GM21526 (cell line): ENCODE measurements around the gene PRKN.
"Not testable (repeated sequence)": the region's sequence is repeated elsewhere in the genome, so short reads cannot be mapped to it uniquely, and the experiment has no call there.

Experiments used
- ATAC-seq: cut with Tn5 transposase; IDR thresholded peaks from one replicate; pipeline ENCODE4 v1.9.1; 2021; ENCODE audit warnings: moderate library complexity; ENCODE audit not compliant: unreplicated experiment, low FRiP score

Gene PRKN

DNA sequence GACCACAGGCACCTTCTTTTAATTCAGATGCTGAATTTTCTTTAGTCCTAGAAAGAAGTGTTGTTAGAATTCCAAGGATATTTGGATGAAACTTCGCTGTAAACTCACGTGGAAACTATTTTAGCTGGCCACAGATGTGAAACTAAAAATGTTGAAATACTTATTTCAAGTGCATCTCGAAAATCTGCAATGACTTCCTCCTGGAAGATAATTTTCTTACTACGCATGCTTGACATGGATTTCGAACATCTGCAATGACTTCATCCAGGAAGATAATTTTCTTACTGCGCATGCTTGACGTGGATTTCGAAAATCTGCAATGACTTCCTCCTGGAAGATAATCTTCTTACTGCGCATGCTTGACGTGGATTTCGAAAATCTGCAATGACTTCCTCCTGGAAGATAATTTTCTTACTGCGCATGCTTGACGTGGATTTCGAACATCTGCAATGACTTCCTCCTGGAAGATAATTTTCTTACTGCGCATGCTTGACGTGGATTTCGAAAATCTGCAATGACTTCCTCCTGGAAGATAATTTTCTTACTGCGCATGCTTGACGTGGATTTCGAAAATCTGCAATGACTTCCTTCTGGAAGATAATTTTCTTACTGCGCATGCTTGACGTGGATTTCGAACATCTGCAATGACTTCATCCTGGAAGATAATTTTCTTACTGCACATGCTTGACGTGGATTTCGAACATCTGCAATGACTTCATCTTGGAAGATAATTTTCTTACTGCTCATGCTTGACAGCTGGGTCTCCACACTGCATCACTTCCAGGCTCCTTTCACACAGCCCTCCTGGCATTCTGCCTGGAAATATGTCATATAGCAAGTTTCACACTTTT lies 336.4 kb downstream of the PRKN start:
- not testable (repeated sequence) for ATAC-seq

DNA sequence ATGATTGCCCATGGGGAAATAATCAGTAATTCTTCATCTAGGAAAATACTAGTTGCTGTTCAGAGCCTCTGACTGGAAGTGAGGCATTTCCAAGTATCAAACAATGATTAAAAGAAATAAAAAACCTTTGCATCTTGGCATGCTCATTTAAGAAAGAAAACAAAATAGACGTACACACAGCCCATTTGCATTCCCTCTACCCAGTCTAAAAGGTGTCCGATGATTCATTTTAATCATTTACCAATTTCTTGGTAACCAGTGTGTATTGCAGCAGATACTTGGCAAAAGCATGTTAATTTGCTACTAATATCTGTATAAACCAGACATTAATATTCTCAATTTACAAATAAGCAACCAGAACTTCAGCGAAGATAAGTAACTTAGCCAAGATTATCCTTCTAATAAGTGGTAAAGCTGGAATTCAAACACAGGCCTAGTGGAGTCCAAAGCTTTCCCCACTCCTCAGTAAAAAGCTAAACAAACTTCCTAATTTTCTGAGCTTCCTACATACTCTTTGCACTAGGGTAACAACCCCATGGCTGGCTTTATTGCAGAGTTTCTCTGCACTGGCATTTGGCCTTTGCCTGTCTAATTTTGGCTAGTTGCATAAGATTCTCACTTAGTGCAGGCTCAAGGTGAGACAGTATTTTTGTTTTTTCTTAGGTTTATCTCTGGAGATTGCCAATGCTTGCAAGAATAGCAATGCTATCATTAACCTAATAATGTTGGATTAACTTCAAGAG lies 338.1 kb downstream of the PRKN start:
- ATAC-seq = no peak

DNA sequence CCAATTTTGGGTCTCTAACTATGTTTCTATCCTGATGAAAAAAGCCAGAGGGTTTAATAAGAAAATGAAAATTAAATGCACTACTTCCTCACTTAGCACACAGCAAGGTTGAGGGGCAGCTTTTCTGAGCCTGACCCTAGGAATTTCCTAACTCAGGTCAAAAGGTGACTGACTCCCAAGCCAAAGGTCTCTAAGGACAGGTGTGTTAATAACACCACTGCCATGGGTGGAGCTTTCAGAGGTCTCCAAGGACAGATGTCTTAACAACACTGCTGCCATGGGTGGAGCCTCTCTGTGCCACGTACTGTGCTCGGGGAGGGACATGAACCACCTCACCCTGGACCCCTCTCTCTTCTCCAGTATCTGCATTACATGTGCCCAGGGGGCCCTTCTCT lies 339.2 kb downstream of the PRKN start:
- no peak for ATAC-seq

DNA sequence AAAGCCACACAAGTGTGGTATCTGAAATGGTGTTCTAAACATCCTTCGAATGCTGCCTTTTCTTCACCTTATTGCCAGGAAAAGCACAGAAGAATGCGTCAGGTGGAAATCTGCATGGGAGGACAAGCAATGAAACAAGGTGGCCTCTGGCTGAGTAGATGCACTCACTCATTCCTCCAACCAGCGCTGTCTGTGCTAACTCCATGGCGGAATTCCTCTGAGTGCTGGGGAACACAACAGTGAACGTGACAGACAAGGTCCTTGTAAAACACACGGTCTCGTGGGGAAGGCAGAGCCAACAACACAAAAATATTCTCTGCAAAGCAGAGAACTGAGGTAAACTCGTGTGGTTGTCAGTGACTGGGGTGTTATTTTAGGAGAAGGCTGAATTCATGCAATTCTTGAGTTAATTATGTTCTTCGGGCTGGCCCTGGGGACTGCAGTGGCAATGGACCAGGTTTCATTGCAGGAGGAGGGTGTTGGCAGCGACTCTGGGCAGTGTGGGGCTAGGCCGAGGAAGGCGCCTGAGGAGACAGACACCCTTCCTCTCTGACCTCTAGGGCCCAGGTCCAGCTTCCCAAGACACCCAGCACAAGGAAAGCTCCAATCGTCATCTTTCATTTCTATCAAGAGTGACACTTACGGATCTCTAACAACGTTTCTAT lies 339.7 kb downstream of the PRKN start:
- no peak for ATAC-seq

DNA sequence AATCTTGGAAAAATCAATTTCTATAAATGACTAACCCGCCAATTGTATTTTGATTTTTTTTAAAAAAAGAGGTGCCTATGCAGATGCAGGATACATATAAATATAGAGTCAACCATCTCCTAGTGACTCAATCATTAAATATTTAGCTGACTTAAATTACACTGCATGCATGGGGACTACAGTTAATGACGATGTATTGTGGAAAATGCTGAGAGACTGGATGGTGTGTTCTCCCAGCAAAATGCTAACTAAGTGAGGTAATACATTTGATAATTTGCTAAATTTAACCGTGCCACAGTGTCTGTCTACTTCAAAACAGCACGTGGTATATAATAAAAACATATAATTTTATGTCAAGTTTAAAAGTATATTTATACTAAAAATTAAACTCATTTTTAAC lies 341.6 kb downstream of the PRKN start:
- ATAC-seq = no peak

DNA sequence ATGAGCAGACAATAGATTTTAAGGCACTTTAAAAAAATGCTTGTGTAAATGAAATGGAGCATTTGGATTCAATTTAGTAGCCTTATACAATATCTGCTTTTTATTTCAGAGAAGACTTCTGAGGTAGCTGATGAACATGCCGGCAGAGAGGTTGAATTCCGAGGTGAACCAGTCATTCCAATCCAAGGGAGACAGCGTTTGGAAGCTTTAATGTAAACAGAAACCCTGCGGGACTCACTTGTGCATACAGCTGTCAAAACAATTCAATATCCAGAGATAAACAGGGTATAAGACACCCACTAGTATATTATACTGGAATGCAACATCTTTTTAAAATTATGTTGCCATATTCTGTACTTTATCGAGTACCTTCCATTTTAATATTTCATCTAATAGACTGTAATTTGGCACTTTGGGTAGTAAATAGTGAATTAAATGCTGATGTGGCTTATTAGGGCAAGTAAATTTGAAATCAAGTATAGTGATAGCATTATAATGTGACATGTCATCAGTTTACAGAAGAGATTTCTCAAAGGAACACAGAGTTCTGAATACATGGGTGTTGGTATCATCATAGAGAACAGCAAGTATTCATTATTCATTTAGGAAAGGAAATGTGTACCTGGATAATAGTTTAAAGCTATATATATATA lies 347.7 kb downstream of the PRKN start:
- no peak for ATAC-seq

DNA sequence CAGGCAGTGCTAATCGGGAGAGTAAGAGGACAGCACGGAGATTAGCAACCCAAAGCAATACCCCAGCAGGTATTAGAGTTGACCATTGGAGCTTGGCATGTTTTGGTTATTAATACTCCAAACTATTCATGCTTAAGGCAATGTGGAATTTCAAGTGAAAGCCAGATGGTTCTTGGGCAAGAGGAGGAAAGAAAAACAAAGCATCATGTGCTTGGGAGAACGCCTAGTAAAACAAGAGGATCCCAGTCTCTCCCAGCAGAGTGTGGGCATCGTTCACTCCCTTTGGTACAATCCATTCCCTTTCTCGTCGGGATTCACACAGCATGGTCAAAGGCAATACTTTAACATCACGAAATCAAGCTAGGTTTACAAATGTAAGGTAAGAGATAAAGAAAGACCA lies 349.8 kb downstream of the PRKN start:
- no peak for ATAC-seq

DNA sequence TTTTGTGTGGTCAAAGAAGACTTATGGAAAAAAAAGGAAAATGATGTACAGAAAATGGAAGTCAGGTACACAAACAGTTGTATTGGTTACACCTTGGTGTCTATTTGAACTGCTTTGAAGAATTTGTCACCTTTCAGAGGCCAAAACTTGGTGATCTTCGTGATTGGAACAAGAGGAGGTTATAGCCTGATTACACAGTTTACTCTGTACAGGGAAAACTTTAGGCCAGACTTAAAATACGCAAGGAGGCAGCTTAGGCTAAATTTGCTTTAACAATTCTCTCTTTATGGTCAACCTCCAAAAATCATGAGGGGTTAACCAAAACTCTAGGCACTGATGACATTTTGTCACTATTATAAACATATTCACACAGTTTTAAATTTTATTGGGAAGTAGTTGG lies 353.7 kb downstream of the PRKN start:
- ATAC-seq = no peak

DNA sequence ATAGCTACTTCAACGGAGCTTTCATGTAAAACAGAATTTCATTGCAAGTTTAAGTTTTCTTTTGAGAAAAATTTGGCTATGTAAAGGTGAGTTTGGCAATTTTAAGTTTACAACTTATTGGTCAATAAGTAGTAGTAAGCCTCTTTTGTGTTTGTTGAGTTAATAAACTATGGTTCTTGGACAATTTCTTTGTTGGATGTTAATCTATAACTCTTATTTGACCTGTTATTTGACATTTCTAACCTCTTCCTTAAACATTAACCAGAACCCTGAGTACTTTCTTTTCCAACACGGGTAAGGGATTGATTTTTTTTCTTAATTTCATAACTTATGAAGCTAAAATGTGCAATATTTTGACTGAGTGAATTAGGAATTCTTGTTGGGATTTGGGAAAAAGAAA lies 354.4 kb downstream of the PRKN start:
- no peak for ATAC-seq

DNA sequence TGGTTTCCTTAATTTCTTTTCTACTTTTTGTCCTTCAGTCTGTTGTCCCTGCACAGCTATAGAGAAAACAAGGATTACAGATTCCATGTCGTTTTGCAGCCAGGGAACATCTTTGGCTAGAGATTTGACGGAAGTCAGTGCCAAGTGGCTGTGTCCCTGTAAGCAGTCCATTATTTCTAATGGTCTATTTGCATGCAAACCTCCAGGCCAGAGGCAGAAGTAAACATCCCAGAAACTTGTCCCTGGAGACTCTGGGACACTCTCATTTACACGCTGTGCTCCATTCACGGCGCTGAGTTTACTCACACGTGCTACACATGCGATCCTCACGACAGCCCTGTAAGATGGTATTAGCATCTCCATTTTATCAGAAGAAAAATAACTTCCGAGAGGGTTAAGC lies 355.5 kb downstream of the PRKN start:
- no peak for ATAC-seq

DNA sequence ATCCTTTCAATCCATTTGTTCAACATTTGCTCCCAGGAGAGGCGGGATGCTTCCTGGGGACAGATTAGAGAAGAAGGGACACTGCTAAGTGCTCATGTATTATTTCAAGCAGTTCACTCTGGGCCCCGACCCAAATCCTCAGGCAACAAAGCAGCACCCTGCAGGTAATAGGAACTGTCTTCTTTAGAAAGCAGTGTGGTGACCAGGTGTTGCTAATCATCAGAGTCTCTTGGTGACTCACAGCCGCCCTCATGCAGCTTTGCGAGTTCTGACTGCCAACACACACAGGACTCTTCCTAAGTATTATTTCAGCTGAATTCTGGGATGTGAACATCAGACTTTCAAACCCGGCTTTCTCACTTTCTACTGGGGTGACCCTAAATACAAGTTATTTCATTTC lies 356.4 kb downstream of the PRKN start:
- no peak for ATAC-seq

DNA sequence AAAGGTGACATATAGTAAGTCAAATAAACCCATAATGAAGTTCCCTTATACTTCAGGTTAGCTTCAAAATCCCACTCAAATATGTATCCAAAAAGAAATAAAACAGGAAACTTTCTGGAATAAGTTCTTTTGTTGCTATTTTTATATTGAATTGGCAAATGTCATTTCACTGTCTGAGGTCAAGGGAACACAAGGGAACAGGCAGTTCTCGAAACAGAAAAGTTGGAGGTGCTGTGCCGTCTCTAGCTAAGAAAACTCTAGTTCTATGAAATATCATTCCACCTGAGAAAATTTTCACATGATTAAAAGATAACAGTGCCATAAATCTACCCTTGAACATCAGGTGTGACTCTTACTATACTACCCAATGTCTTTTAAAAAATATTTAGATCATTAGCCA lies 358.5 kb downstream of the PRKN start:
- ATAC-seq = no peak

DNA sequence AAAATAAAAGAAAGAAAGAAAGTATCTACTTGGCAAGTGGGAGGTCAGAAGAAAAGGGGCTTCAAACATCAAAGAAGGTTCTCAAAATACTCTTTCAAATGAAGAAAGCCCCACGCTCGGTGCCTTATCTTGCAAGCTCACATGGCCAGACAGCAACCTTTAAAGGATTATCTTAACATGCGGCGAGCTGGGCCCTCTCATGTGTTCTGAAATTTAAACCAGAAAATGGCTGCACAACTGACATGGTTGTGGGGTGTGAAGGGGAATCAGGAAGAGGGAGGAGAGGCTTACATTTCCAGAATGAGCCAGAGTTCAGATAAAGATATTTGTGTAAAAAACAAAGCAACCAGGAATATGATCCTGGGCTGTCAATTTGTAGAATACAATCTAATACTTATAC lies 363.1 kb downstream of the PRKN start:
- ATAC-seq = no peak

DNA sequence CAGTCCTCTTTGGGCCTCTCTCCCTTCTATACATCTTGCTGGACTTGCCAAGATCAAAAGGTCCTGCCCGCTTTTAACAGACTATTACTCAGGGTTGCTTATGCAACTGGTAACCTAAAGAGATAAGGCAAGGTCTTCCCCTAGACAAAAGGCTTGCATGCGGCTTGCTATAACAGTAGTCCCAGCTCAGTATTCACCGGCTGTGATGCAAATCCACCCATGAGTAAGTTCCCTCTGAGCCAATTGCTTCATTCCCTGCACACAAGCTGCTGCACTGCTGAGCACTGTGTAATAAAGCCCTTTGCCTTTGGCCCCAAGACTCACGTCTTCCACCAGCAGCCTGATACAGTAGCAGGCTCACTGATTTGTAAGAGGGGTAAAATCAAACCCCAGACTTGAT lies 363.8 kb downstream of the PRKN start:
- ATAC-seq = no peak

DNA sequence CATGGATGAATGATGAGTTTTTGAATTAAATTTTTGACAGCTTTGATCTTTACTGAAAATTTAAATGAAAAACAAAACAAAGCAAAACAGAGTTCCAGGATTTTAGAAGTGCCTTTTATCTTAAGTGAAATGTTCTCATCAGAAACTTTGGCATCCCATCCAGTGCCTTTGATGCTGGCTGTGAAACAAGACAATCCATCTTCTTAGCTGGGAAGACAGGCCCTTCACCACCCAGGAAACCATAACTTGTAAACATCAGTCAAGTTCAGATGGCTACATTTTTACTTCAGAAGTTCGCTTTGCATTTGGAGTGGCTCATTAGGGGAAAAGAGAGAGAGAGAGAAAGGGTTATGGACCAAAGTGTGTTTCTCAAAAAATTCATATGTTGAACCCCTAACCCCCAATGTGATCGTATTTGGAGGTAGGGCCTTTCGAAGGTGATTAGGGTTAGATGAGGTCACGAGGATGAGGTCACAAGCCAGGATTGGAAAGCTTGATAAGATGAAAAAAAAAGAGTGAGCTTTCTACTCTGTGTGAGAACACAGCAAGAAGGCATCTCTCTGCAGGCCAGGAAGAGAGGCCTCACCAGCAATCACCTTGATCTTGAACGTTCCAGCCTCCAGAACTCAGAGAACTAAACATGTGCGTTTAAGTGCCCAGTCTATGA lies 366.5 kb downstream of the PRKN start:
- ATAC-seq = no peak

DNA sequence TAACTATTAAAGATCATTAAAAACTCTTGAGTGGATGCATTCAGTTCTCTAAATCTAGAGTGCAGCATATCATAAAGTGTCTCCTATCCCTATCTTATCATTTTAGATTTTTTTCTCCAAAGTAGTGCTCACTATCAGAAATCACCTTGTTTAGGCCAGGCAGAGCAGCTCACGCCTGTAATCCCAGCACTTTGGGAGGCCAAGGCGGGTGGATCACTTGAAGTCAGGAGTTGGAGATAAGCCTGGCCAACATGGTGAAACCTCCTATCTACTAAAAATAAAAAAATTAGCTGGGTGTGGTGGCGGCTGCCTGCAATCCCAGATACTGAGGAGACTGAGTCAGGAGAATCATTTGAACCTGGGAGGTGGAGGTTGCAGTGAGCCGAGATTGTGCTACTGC lies 368.9 kb downstream of the PRKN start:
- no peak for ATAC-seq

DNA sequence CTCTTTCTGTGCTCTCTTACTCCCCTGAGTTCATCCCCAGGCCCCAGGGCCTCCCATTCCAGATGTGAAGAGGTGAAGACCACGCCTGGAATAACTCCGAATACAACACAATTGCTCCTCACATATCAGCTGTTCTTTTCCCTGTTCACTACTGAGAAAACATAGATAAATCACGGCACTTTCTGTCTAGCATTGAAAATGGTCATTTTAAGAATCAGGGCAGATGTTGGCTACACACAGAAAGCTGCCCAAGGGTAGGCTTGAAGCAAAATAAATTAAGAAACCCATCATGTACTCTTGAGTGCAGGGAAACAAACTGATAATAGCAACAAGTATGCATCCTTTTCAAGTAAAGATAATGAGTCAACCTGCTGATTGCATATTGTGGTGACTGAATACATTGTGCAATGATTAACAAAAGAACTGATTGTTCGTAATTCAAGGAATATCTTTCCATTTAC lies 382.5 kb downstream of the PRKN start:
- ATAC-seq = no peak

DNA sequence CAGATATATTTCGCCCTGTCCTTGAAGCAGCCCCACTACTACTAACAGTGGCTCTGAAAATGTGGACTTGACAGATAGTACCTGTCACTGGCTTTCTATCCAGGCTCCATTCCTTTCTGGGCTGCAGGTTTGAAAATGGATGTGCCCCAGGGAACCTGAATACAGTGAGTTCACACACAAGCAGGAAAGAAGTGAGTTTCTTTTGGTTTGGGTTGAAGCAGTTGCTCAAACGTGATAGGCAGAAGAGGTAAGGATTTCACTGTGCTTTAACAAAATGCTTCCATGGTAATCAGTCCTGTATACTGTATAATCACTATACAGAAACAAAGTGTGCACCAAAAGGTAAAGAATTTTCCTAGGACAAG lies 382.9 kb downstream of the PRKN start:
- no peak for ATAC-seq

DNA sequence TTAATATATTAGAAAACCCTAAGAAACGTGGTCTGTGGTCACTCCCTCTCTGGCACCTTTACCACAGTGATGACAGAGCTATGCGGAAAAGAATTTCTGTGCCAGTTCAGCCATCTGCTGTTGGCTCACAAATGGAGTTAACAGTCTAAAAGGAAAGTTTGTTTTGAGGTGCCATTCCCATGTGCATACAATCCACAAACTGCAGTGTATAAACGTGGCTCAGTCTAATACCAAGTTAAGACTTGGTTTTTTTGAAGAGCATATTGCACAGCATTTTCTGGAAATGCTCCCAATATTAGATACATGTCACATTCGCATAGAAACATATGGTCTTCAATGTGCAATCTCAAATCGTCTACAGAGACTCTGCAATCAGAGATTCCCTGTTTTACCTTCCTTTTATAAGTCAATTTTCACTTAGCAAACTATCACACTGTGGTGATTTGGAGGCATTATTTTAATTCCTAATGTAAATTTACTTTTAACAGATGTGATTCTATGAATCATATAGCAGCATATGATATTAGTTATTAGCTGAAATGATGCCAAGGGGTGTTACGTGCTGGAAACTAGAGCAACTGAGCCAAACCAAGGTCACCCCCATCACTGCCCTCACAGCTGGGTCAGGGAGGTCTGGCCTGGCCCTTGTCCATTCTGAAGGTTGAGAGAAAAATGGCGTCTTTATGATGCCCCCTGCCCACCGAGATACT lies 383.5 kb downstream of the PRKN start:
- no peak for ATAC-seq
